ENCODE results near the gene GPC6.

Gene GPC6

DNA sequence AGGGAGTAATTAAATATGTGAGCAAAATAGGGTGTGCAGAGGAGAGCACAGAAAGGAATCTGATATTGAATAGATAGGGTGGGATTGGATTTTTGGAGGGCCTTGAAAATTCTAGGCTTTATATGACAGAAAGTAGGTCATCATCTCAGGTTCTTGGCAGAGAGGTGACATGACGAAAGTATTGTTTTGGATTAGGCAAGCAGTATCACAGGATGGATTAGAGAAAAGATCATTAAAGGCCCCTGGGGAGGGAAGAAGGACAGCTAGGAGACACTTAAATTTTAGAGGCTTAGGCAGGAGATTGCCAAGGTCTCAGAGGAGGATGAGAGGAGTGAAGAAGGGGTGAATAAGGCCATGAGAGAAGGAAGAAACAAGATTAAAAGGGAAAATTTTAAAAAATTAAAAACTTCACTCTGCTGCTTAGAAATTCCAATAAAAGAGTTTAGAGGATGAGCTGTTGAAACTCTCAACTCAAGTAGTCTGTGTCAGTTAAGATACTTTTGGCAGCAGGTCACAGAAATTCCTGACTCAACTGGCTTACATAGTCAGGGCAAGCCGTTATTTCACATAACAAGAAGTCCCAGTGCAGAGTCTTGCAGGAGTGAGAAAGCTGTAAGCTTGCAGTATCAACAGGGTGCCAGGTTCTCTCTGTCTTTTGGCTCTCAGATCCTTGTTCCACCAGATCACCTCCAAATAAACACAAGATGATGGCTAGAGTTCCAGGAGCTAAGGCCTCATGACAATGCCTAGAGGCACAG lies 8.8 kb downstream of the GPC6 start:
- TF ChIP-seq, protein P1, sequence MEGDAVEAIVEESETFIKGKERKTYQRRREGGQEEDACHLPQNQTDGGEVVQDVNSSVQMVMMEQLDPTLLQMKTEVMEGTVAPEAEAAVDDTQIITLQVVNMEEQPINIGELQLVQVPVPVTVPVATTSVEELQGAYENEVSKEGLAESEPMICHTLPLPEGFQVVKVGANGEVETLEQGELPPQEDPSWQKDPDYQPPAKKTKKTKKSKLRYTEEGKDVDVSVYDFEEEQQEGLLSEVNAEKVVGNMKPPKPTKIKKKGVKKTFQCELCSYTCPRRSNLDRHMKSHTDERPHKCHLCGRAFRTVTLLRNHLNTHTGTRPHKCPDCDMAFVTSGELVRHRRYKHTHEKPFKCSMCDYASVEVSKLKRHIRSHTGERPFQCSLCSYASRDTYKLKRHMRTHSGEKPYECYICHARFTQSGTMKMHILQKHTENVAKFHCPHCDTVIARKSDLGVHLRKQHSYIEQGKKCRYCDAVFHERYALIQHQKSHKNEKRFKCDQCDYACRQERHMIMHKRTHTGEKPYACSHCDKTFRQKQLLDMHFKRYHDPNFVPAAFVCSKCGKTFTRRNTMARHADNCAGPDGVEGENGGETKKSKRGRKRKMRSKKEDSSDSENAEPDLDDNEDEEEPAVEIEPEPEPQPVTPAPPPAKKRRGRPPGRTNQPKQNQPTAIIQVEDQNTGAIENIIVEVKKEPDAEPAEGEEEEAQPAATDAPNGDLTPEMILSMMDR (IDR thresholded peaks at IDR 0.05; ENCODE audit: low read depth, low read length, missing control alignments): no peak
- DNase-seq (ENCODE audit: extremely low read depth, low read depth): no peak
- no peak overlapping the region for H3K4me3 ChIP-seq (replicated peaks; ENCODE audit: low read depth, low read length)

DNA sequence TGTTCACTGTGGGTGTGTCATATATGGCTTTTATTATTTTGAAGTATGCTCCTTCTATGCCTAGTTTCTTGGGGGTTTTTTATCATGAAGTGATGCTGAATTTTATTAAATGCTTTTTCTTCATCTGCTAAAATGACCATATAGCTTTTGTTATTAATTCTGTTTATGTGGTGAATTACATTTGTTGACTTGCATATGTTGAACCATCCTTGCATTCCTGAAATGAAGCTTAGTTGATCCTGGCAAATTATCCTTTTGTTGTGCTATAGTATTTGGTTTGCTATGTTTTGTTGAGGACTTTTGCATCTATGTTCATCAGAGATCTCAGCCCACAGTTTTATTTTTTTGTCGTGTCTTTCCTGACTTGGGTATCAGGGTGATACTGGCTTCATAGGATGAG lies 12.1 kb downstream of the GPC6 start:
- DNase-seq (ENCODE audit: extremely low read depth, low read depth): no peak
- TF ChIP-seq, protein P1 (IDR thresholded peaks at IDR 0.05; ENCODE audit: low read depth, low read length, missing control alignments): no peak

DNA sequence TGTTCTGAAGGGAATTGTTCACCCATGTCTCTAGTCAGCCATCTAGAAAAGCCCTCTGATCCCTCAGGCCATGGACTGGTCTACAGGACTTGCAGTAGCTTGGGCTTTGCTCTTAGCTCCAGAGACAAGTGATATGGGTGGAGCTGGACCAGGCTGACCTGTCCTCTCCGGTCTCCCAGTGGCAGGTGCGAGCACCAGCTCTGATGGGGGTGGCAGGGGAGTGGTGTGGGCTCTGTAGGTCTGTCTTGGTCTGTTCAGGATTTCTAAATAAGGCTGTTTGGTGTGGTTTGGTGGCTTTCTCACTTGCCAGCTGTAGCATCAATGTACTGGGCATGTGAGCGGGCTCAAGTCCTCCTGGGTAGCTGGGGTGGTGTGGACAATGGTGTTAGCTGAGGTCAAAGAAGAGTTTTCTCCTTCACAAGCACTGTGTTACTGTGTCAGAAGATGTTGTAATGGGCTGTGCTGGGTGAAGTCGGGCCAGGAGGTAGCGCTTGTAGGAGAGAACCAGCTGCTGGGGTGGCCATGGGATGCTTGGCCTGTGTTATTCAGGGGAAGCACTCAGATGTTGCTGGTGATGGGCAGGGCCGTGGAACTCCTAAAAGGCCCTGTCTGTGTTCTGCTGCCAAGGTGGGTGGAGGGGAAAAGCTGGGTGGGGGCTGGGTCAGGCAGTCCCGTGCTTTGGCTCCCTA lies 16.9 kb downstream of the GPC6 start:
- no peak for DNase-seq (ENCODE audit: extremely low read depth, low read depth)
- no peak overlapping the region for H3K4me3 ChIP-seq (replicated peaks; ENCODE audit: low read depth, low read length)
- TF ChIP-seq, protein P1 (IDR thresholded peaks at IDR 0.05; ENCODE audit: low read depth, low read length, missing control alignments): no peak

More for the DNA sequence above, 12.1 kb downstream of the GPC6 start:
- H3K4me3 ChIP-seq (replicated peaks; ENCODE audit: low read depth, low read length): no peak overlapping the region

DNA sequence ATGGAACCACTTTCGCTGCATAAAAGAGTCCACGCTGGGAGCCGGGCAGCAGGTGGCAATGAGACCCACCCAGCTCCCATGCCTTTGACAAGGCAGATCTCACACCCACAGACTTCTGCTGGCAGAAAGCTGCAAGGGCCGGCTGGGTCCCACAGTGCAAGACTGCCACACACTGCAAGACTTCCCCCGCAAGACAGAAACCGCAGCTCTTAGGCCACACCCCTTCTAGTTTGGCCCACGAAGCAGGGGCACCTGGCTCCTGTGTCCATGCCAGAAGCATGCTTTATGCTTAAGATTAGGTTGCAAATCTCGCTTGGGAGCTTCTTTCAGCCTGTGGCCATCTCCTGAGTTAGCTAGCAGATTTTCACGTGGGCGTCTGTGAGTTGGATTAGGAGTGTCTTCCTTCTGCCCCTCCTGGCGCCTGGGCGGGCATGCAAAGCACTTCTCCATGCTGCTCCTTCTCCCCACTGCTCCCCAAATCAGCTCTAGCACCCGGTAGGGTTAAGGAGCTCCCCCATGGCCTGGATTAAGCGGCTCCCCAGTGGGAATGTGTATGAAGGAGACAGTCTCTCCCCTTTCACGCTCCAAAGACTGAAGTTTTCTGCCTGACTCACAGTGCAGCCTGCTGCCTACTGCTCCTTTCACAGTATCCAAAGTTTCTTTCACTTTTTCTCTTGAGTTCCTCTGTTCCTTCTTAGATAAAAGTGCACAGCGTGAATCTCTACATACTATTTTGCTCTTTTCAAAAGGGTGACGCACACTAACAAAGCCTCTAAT lies 17.7 kb downstream of the GPC6 start:
- TF ChIP-seq, protein P1 (IDR thresholded peaks at IDR 0.05; ENCODE audit: low read depth, low read length, missing control alignments): no peak
- no peak for DNase-seq (ENCODE audit: extremely low read depth, low read depth)
- peak overlapping the region; percentile 35 for H3K4me3 ChIP-seq (replicated peaks; ENCODE audit: low read depth, low read length)

DNA sequence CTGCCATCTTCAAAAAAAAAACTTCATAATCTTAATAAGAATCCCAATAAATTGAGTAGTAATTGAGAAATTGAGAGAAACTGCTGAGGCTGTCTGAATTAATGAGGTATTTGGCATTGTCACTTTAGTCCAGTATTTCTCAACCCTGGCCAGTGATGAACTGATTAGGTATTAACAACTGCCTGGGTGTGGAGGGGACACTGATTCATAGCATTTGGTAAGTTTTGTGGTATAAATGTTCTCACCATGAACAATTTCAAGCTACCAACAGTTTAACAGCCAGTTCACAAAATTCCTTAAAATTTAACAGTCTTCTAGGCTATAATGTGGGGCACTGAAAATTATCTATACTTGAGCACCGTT lies 18.3 kb downstream of the GPC6 start:
- no peak for DNase-seq (ENCODE audit: extremely low read depth, low read depth)
- peak overlapping the region; percentile 35 for H3K4me3 ChIP-seq (replicated peaks; ENCODE audit: low read depth, low read length)
- TF ChIP-seq, protein P1 (IDR thresholded peaks at IDR 0.05; ENCODE audit: low read depth, low read length, missing control alignments): no peak

DNA sequence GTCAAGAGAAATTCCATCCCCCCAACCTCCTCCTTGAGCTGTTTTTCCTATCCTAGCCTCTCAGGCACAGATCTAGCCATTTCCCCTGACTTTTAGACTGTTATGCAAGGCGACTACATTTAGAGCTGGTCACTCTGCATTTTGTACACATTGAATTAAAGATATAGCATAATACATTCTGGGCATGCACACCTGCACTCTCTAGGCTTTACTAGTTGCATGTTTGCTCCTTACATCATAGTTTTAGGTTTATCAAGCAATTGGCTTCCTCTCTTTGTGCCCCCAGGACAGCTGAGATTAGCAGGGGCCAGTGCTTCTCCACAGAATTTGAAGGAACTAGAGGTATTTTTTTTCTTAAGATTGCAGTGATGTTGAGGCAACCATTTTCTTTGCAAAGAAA lies 19.5 kb downstream of the GPC6 start:
- no peak overlapping the region for H3K4me3 ChIP-seq (replicated peaks; ENCODE audit: low read depth, low read length)

More for the DNA sequence above, 19.5 kb downstream of the GPC6 start:
- TF ChIP-seq, protein P1 (IDR thresholded peaks at IDR 0.05; ENCODE audit: low read depth, low read length, missing control alignments): no peak
- DNase-seq (ENCODE audit: extremely low read depth, low read depth): no peak
